Globus pallidus (tissue), 1 donor: ENCODE measurements around the gene ATP1B1.
A peak's percentile ranks its signal among the peaks of the same experiment; 100 is the strongest.
"Not testable (repeated sequence)": the region's sequence is repeated elsewhere in the genome, so short reads cannot be mapped to it uniquely, and the experiment has no call there.

Experiments
- DNase-seq: peaks from one replicate; pipeline ENCODE4 v3.0.0-alpha.2; 2015; ENCODE audit warnings: low spot score

Gene ATP1B1

GRCh38 chr1:169115891-169116585 lies 9.5 kb downstream of the ATP1B1 start:
- DNase-seq, result no peak

- DNase-seq, result no peak
These were observed 10.5 kb downstream of the ATP1B1 start for GRCh38 chr1:169117014-169117413.

- no peak for DNase-seq
These were observed 11.1 kb downstream of the ATP1B1 start for GRCh38 chr1:169117599-169117998.

- no peak for DNase-seq
These were observed 11.7 kb downstream of the ATP1B1 start for GRCh38 chr1:169118227-169118626.

- no peak for DNase-seq
These were observed 12.9 kb downstream of the ATP1B1 start for GRCh38 chr1:169119405-169119804.

- no peak for DNase-seq
These were observed 13.6 kb downstream of the ATP1B1 start for GRCh38 chr1:169120066-169120465.

- no peak for DNase-seq
These were observed 14.8 kb downstream of the ATP1B1 start for GRCh38 chr1:169121146-169121923.

- no peak for DNase-seq
These were observed 16.5 kb downstream of the ATP1B1 start for GRCh38 chr1:169122976-169123375.

GRCh38 chr1:169124459-169124858 lies 18.0 kb downstream of the ATP1B1 start:
- DNase-seq, result no peak

- not testable (repeated sequence) for DNase-seq
These were observed 19.1 kb downstream of the ATP1B1 start for GRCh38 chr1:169125597-169125996.

GRCh38 chr1:169126335-169126734 lies 19.8 kb downstream of the ATP1B1 start:
- no peak for DNase-seq

- no peak for DNase-seq
These were observed 20.8 kb downstream of the ATP1B1 start for GRCh38 chr1:169127305-169127704.

- DNase-seq, result no peak
These were observed 22.1 kb downstream of the ATP1B1 start for GRCh38 chr1:169128562-169128961.

- no peak for DNase-seq
These were observed 22.8 kb downstream of the ATP1B1 start for GRCh38 chr1:169129109-169129784.

- DNase-seq, result no peak
These were observed 24.2 kb downstream of the ATP1B1 start for GRCh38 chr1:169130683-169131082.

- DNase-seq, result no peak
These were observed 26.2 kb downstream of the ATP1B1 start for GRCh38 chr1:169132512-169133227.

GRCh38 chr1:169133228-169133576 lies 26.7 kb downstream of the ATP1B1 start:
- no peak for DNase-seq

- DNase-seq, result peak; percentile 72
These were observed 27.5 kb downstream of the ATP1B1 start for GRCh38 chr1:169133801-169134502.

- DNase-seq, result no peak
These were observed 30.9 kb downstream of the ATP1B1 start for GRCh38 chr1:169137357-169137756.

- DNase-seq, result no peak
These were observed 32.6 kb downstream of the ATP1B1 start for GRCh38 chr1:169138866-169139670.

GRCh38 chr1:169141356-169141755 lies 34.9 kb downstream of the ATP1B1 start:
- no peak for DNase-seq
